NCI-H460 (cell line): Measurements from ENCODE around the gene FGD2. TPM values are rescaled to one million over a fixed set of nuclear protein-coding genes. Genes with fewer than 3 reads are reported as not detected.
"Not testable (repeated sequence)": the region's sequence is repeated elsewhere in the genome, so short reads cannot be mapped to it uniquely, and the experiment has no call there.

Source experiments
- DNase-seq: peaks from one replicate; pipeline ENCODE4 v3.0.0-alpha.2; 2016; ENCODE audit warnings: low read depth; ENCODE audit errors: extremely low read depth
- total RNA-seq: library from RNA; depleted of rRNA; stranded (reverse); fragments of >200 nt; shearing (Covaris generic); gene quantifications from 2 replicates; pipeline ENCODE4 v1.2.3, GENCODE V29; 2014

Gene FGD2
- total RNA-seq, 1 experiment from 2014 or later: 0.10 TPM

DNA sequence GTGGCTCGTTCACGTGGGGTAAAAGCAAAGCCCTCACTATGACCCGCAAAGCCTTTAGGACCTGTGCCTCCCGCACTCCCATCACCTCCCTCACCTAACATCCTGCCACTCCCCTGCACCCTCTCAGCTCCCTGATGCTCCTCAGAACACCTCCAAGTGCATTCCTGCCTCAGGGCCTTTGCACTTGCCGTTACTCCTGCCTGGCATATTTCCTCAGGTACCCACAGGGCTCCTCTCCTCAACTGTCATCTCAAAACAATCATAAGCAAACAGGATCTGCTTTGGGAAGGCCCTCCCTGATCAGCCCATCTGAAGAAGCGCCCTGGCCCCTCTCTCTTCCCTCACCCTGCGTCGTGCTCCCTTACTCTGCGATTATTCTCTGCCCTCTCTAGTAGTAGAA, 49.1 kb downstream of the FGD2 start:
- no peak for DNase-seq

GRCh38 chr6:37056112-37056403, 50.6 kb downstream of the FGD2 start:
- DNase-seq: no peak

- peak; percentile 28 for DNase-seq
Measured at GRCh38 chr6:37056439-37057127, 51.1 kb downstream of the FGD2 start.

DNA sequence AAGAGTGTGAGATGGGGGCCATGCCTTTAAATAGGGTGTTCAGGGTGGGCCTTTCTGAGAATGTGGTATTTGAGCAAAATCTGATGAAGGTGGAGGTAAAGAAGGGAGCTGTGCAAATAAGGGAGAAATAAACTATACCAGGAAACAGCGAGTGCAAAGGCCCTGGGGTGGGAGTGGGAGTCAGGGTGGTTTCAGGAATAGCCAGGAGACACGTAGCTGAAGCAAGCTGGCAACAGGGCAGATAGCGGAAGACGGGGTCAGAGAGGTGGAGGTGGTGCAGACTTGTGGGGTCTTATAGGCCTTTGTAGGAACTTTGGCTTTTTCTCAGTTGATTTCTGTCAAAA, 51.6 kb downstream of the FGD2 start:
- no peak for DNase-seq

DNA sequence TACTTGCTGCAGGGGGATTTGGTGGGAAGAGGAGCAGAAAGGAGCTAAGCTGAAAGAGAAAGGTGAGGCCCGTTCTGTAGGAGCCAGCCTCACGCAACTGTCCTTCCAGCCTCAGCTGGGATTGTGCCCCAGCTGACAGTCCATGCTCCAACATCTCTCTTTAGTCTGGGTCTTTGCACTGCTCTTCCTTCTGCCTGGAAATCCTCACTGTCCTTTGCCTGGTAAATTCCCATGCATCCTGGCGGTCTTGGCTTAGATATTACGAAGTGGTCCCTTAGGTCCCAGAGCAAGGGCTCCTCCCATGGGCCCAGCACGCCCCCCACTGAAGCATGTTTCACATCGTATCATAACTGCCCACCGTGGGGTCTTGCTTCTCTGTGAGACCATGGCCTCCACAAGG, 52.2 kb downstream of the FGD2 start:
- DNase-seq: no peak

GRCh38 chr6:37058084-37058586, 52.7 kb downstream of the FGD2 start:
- DNase-seq: peak; percentile 12

DNA sequence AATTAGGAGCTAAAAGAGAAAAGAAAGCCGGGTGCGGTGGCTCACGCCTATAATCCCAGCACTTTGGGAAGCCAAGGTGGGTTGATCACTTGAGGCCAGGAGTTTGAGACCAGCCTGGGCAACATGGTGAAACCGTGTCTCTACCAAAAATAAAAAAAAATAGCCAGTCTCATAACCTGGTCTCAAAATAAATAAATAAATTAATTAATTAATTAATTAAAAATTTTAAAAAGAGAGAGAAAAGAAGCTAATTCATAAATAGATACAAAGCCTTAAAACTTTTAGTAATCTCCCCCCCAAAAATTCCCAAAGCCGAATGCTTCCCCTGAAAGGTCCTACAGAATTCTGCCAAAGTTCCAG, 53.5 kb downstream of the FGD2 start:
- not testable (repeated sequence) for DNase-seq

DNA sequence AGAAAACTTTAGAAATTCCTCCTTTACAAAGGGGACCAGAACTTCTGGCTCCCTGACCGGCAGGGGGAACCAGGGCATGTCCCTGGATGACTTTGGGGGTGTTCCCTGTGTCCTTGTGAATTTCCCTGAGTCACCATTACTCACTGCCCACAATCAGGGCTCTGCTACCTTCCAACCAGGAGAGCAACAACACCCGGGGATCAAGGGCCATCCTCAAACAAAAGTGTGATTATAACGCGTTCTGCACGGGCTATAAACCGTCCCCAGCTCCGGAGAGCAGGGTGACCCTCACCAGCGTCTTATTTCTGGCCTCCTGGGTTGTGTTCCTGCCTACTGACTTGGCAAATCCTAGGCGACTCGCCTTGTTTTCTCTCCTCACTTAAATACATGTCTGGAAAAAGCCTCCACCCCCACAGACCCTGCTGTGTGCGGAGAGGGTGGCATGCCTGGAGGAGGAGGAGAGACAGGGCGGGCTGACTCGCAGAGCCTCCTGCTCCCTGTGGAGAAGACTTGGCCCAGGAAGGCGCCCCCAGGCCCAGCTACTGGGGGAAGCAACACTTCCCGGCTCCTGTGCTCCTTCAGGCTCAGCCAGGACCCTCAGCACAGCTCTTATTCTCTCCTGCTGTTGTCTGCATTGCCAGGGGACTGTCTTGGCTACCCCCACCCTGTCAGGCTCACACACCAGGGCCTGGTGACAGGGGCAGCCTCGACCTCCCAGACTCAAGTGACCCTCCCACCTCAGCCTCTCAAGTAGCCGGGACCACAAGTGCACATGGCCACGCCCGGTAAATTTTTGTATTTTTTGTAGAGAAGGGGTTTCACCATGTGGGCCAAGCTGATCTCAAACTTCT, 54.1 kb downstream of the FGD2 start:
- DNase-seq: peak; percentile 94

GRCh38 chr6:37060195-37060559, 54.7 kb downstream of the FGD2 start:
- DNase-seq: no peak

GRCh38 chr6:37061157-37061804, 55.8 kb downstream of the FGD2 start:
- no peak for DNase-seq

DNA sequence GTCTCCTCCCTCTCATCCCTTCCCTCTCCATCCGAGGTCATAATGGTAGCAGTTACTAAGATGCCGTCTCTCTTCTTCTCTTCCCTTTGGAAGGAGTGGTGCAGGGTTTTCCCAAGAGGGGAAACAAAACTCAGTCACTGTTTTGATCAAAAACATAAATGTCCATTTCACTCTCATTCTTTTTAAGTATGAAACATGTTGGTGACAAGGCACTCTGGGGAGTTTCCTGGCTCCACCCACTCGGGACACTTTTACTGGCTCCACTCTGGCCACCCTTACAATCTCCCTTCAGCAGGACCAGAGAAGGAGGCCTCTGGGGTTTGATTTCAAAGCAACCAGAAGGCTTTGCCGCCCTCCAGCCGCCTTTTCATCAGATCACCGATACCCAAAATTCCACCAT, 57.0 kb downstream of the FGD2 start:
- no peak for DNase-seq

GRCh38 chr6:37068356-37069270, 63.2 kb downstream of the FGD2 start:
- DNase-seq: no peak

DNA sequence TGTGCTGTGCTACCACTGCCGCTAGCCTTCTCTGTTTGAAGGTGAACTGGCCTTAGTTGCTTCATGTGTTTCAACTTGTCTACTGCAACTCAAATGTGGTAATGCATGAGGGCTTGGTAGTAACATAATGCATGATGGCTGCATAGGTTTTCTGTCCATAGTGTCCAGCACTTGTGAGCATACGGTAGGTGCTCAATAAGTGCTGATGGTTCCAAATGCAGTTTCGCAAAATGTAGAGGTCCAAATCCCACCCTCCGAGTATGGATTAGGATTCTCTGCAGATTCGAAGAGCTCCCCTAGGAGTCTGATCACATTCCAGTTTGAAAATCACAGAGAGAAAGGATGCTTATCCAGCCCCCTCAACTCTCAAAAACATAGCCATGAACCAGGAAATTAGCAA, 64.2 kb downstream of the FGD2 start:
- DNase-seq: no peak

DNA sequence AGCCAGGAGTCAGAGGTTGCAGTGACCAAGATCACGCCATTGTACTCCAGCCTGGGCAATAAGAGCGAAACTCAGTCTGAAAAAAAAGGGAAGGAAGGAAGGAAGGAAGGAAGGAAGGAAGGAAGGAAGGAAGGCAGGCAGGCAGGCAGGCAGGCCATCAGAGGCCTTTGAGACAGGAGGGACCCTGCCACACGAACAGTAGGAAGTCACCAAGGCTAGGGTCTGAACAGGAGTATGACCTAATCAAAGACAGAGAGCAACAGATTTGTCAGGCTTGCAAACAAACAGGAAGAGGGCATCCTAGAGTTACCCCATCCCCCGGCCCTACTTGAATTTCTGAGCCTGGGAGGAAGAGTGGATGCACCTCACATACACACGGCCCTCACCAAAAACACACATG, 67.1 kb downstream of the FGD2 start:
- DNase-seq: no peak

DNA sequence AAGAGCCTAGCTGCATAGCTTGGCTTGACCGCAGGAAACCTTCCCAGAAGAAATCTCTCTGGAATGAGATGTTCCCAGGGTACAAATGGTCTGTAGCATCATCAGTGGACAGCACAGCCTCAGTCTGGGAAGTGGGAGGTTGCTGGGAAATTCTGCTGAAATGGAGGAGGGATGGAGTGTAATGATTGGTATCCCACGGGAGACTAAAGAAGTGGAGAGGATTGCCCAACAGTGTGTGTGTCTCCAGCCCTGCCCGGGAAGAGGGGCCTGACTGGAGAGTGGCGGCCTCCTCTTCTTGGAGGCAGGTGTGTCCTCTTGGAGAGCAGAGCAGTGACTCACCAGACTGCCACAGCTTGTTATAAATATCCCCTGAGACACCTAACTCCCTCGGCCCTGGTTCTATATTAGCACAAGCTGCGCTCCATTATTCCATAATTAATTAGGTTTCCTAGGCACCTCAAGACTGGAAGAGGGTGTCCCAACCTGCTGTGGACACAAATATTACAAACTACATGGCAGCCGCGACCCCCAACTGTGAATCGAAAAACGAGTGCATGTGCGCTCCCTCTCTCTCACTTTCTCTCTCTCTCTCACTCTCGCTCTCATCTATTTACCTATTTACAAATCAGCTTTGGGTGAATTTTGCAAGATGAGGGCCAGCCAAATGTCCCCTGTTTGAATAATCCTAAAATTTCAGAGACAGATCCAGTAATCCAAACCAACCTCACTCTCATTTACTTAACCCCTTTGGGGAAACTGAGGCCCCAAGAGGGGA, 68.8 kb downstream of the FGD2 start:
- DNase-seq: no peak

DNA sequence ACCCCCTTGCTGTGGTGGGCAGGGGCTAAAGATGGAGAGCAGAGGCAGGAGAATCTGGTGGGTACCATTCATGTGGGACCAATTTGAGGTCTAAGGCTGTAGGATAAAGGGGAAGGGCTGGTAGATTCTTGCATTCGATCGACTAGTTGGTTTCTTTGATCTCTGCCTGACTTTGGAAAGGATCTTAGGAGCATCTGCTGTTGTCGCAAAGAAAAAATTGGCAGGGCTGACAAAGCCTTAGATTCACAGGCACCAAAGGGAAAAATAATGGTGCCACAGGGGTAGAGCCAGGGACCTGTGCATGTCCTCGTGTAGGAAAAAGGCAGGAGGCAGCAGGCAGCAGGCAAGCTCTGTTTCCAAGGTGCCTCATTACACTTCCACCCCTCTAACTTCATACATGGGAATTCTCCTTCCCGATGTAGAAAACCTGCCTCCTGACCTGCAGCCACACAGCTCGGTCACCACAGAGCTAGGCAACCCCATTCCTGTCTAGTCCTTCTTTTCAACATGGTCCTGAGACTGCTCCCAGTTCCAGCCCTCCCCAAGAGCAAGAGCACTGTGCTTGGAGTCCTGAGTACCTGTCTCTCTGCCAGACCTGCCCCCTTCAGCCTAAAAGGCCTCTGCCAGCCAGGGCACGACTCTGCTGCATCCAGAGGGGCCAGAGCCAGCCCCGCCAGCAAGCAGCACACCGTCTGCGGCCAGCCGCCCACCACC, 71.9 kb downstream of the FGD2 start:
- DNase-seq: no peak

DNA sequence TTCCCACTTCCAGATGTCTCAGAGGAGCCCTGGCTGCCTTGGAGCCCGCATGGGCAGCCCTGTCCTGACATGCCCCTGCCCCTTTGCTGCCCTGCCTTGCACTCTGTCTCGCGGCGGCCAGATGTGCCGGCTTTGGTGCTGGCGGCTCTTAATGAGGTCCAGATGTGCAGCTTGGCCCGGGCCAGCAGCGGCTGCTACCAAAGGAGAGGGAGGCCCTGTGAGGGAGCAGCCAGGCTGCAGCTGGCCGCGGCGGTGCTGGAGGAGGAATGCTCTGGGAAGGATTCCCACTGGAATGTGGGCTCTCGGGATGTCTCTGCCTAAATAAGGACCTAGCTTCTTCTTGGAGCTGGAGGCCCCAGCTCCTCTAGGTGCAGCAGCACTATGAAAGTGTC, 72.4 kb downstream of the FGD2 start:
- no peak for DNase-seq
